ENCODE data around the gene HLA-DMA.

HLA-DMA gene

DNA sequence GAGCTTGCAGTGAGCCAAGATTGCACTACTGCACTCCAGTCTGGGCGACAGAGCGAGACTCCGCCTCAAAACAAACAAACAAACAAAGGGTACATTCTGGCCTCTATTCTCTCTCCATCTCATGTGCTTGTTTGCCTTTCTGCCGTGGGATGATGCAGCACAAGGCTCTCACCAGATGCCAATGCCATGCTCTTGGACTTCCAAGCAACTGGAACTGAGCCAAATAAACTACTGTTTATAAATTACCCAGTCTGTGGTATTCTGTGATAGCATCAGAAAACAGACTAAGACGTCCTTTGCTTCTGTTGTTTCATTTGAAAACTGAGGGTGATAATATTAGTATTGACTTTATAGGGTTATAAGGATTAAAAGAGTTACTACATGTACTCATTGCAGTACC lies 11.9 kb upstream of the HLA-DMA start:
- H3K9ac ChIP-seq (ENCODE audit: low read depth, low read length) = no peak overlapping the region
- peaks cover 4% of the 10 kb centered on the region for H3K36me3 ChIP-seq (ENCODE audit: control insufficient read depth, insufficient read depth, low read length)
- no peak overlapping the region for H3K4me3 ChIP-seq (ENCODE audit: low read depth, low read length)
- H3K4me1 ChIP-seq (ENCODE audit: control insufficient read depth, insufficient read depth, low read length) = peaks cover 6% of the 10 kb centered on the region
- H3K27me3 ChIP-seq (ENCODE audit: control insufficient read depth, insufficient read depth, low read length) = no peaks in the 10 kb centered on the region
- H3K9me3 ChIP-seq (ENCODE audit: control insufficient read depth, insufficient read depth, low read length) = no peaks in the 10 kb centered on the region

DNA sequence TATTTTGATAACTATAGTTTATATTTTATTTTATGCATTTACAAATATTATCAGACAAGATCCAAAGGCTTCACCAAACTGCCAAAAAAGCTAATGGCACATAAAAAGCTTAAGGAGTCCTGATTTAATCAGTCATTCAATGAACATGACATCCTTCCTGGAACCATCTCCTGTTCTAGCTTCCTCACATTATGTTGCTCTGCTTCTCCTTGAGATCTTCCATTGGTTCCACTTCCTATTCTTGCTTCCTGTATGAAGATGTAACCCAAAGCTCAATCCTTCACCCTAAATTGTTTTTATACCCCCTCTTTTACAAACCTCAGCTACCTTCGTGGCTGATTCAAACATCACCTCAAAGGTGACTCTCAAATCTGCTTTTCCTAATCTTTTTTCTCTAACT lies 11.0 kb upstream of the HLA-DMA start:
- no peak overlapping the region for H3K9ac ChIP-seq (ENCODE audit: low read depth, low read length)
- H3K4me1 ChIP-seq (ENCODE audit: control insufficient read depth, insufficient read depth, low read length) = peaks cover 6% of the 10 kb centered on the region
- H3K36me3 ChIP-seq (ENCODE audit: control insufficient read depth, insufficient read depth, low read length) = no peaks in the 10 kb centered on the region
- no peaks in the 10 kb centered on the region for H3K9me3 ChIP-seq (ENCODE audit: control insufficient read depth, insufficient read depth, low read length)
- H3K4me3 ChIP-seq (ENCODE audit: low read depth, low read length) = no peak overlapping the region
- no peaks in the 10 kb centered on the region for H3K27me3 ChIP-seq (ENCODE audit: control insufficient read depth, insufficient read depth, low read length)

DNA sequence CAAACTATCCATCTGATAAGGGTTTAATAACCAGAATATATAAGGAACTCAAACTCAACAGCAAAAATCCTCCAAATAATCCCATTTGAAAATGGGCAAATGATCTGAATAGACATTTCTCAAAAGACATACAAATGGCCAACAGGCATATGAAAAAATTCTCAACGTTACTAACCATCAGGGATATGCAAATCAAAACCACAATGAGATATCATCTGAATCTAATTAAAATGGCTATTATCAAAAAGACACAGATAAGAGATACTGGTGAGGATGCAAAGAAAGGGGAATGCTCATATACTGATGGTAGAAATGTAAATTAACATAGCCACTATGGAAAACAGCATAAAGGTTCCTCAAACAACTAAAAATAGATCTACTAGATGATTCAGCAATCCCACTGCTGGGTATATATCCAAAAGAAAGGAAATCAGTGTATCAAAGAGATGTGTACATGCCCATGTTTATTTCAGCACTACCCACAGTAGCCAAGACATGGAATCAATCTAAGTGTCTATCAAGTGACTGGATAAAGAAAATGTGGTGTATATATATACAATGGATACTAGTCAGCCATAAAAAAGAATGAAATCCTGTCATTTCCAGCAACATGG lies 9.4 kb upstream of the HLA-DMA start:
- Histone ChIP-seq H3K36me3 (ENCODE audit: control insufficient read depth, insufficient read depth, low read length) (no peaks in the 10 kb centered on the region), H3K4me3 (ENCODE audit: low read depth, low read length) (no peak overlapping the region), H3K9ac (ENCODE audit: low read depth, low read length) (no peak overlapping the region), H3K4me1 (ENCODE audit: control insufficient read depth, insufficient read depth, low read length) (peaks cover 6% of the 10 kb centered on the region), H3K9me3 (ENCODE audit: control insufficient read depth, insufficient read depth, low read length) (no peaks in the 10 kb centered on the region), H3K27me3 (ENCODE audit: control insufficient read depth, insufficient read depth, low read length) (no peaks in the 10 kb centered on the region)

DNA sequence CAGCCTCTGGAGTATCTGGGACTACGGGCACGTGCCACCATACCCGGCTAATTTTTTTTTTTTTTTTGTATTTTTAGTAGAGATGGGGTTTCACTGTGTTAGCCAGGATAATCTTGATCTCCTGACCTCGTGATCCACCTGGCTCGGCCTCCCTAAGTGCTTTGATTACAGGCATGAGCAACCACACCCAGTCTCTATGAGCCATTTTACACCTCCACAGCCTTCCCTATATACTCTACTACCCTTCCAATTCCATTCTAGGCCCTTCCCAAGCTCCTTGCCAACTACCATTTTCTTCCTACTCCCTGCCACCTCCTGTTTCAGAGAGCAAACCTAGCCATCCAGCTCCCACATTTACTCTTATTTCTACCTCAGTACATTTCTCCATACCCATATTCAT lies 7.7 kb upstream of the HLA-DMA start:
- Histone ChIP-seq H3K9me3 (ENCODE audit: control insufficient read depth, insufficient read depth, low read length) (no peaks in the 10 kb centered on the region), H3K27me3 (ENCODE audit: control insufficient read depth, insufficient read depth, low read length) (no peaks in the 10 kb centered on the region), H3K4me3 (ENCODE audit: low read depth, low read length) (no peak overlapping the region), H3K36me3 (ENCODE audit: control insufficient read depth, insufficient read depth, low read length) (no peaks in the 10 kb centered on the region), H3K4me1 (ENCODE audit: control insufficient read depth, insufficient read depth, low read length) (no peaks in the 10 kb centered on the region), H3K9ac (ENCODE audit: low read depth, low read length) (no peak overlapping the region)

DNA sequence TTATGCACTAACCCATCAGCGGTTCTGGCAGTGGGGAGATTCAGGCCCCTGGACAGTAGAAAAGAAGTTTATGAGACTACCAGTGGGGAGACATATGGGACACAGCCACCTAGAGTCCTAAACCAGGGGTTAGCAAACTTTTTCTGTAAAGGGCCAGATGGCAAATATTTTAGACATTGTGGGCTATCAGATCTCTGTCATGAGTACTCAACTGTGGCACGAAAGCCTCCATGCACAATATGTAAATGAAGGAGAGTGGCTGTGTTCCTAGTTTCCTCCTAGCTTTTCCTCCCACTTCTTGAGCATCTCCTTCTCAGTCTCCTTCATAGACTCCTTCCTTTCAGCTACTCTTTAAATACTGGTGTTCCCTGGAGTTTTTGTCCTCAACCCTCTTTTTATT lies 3.3 kb upstream of the HLA-DMA start:
- Histone ChIP-seq H3K27me3 (ENCODE audit: control insufficient read depth, insufficient read depth, low read length) (no peaks in the 10 kb centered on the region), H3K9ac (ENCODE audit: low read depth, low read length) (no peak overlapping the region), H3K4me1 (ENCODE audit: control insufficient read depth, insufficient read depth, low read length) (peaks cover 5% of the 10 kb centered on the region), H3K9me3 (ENCODE audit: control insufficient read depth, insufficient read depth, low read length) (no peaks in the 10 kb centered on the region), H3K36me3 (ENCODE audit: control insufficient read depth, insufficient read depth, low read length) (no peaks in the 10 kb centered on the region), H3K4me3 (ENCODE audit: low read depth, low read length) (no peak overlapping the region)

DNA sequence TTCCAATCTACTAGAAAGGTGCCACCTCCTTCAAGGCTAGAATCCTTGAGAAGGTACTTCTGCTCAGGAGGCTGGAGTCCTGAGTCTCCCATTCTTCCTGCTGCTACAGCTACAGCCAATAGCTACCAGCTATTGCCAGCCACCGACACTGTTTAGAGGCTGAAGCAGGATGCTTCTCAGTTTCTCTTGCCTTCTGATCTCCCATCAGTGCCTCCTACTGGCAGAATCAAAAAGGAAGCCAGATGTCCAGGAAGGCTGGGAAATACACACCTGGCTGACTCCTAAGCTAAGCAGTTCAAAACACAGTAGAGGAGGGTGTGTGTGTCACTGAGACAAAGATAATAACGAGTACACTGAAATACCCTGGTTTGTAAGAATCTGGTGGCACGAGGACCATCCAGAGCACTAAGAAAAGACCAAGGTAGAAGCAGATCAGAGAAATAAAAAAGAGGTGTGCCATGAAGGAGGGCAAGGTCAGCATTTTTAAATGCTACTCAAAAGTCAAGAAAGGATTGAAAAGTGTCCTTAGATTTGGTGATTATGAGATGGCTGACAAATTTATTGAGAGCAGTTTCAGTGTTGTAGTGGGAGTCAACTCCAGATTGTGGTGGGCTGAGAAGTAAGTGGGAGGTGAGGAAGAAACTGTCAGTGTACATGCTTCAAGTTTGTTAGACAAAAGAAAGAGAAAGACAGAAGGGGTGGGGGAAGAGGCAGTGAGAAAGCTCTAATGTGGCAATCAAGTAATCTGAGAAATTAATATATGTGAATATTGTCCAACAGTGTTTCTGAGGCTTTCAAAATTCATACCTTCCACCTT lies 2.3 kb upstream of the HLA-DMA start:
- Histone ChIP-seq H3K27me3 (ENCODE audit: control insufficient read depth, insufficient read depth, low read length) (no peaks in the 10 kb centered on the region), H3K9ac (ENCODE audit: low read depth, low read length) (no peak overlapping the region), H3K4me3 (ENCODE audit: low read depth, low read length) (no peak overlapping the region), H3K4me1 (ENCODE audit: control insufficient read depth, insufficient read depth, low read length) (peaks cover 5% of the 10 kb centered on the region), H3K9me3 (ENCODE audit: control insufficient read depth, insufficient read depth, low read length) (no peaks in the 10 kb centered on the region), H3K36me3 (ENCODE audit: control insufficient read depth, insufficient read depth, low read length) (no peaks in the 10 kb centered on the region)

DNA sequence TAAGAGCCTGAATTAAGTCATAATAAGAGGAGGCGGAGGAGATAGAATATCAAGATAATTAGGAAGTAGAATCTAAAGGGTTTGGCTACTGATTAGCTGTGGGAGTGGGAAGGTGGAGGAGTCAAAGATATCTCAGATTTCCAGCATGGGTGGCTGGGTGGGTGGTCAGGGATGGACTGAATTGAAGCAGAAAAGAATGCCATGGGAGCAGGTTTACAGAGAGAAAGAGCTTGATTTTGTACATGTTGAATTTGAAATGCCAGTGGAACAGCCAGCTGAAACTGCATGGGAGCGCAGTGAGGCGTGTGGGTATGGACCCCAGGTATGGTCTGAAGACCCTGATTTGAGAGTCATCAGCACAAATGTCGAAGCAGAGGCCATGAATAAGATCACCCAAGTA lies 1.4 kb upstream of the HLA-DMA start:
- H3K9me3 ChIP-seq (ENCODE audit: control insufficient read depth, insufficient read depth, low read length) = no peaks in the 10 kb centered on the region

DNA sequence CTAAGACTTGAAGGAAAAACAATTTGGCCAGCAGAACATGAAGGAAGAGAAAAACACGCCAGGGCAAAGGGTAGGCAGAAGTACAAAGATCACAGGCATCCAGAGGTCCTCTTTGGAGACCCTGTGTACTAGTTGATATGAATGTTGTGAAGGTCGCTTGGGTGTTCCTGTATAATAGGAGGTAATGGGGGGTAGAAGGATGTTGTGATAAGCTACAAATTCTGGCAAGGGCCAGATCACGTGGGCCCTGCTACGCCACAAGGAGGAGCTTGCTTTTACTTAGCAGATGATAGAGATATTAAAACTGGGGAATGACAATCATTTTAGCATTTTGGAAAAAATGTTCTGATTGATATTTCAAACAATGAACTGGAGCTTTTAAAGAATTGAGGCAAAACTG lies 878 bp upstream of the HLA-DMA start:
- H3K4me1 ChIP-seq (ENCODE audit: control insufficient read depth, insufficient read depth, low read length) = peaks cover 5% of the 10 kb centered on the region
- no peak overlapping the region for H3K4me3 ChIP-seq (ENCODE audit: low read depth, low read length)
- H3K9me3 ChIP-seq (ENCODE audit: control insufficient read depth, insufficient read depth, low read length) = no peaks in the 10 kb centered on the region
- no peaks in the 10 kb centered on the region for H3K27me3 ChIP-seq (ENCODE audit: control insufficient read depth, insufficient read depth, low read length)
- H3K36me3 ChIP-seq (ENCODE audit: control insufficient read depth, insufficient read depth, low read length) = no peaks in the 10 kb centered on the region
- H3K9ac ChIP-seq (ENCODE audit: low read depth, low read length) = no peak overlapping the region

More for the DNA sequence above, 1.4 kb upstream of the HLA-DMA start:
- Histone ChIP-seq H3K4me3 (ENCODE audit: low read depth, low read length) (no peak overlapping the region), H3K4me1 (ENCODE audit: control insufficient read depth, insufficient read depth, low read length) (peaks cover 5% of the 10 kb centered on the region), H3K36me3 (ENCODE audit: control insufficient read depth, insufficient read depth, low read length) (no peaks in the 10 kb centered on the region), H3K27me3 (ENCODE audit: control insufficient read depth, insufficient read depth, low read length) (no peaks in the 10 kb centered on the region), H3K9ac (ENCODE audit: low read depth, low read length) (no peak overlapping the region)

DNA sequence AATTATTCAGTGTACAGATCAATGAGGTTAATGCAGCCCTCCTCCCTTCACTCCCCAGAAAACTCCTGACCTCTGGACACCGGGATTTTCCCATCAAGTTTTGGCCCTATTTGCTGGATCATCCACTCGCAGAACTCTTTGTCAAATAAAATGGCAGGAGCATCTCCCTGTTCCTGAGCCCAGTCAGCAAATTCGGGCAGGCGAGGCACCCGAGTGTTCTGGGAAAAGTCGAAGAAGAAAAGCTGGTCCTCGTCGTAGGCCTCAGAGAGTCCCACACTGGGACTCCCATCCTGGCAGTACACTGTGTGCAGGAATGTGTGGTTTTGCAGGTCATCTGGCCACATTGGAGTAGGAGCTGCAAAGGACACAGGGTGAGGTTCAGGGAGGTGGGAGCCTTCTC lies 2.4 kb downstream of the HLA-DMA start:
- Histone ChIP-seq H3K9ac (ENCODE audit: low read depth, low read length) (no peak overlapping the region), H3K36me3 (ENCODE audit: control insufficient read depth, insufficient read depth, low read length) (no peaks in the 10 kb centered on the region), H3K4me3 (ENCODE audit: low read depth, low read length) (no peak overlapping the region), H3K4me1 (ENCODE audit: control insufficient read depth, insufficient read depth, low read length) (peaks cover 5% of the 10 kb centered on the region), H3K9me3 (ENCODE audit: control insufficient read depth, insufficient read depth, low read length) (no peaks in the 10 kb centered on the region), H3K27me3 (ENCODE audit: control insufficient read depth, insufficient read depth, low read length) (no peaks in the 10 kb centered on the region)

DNA sequence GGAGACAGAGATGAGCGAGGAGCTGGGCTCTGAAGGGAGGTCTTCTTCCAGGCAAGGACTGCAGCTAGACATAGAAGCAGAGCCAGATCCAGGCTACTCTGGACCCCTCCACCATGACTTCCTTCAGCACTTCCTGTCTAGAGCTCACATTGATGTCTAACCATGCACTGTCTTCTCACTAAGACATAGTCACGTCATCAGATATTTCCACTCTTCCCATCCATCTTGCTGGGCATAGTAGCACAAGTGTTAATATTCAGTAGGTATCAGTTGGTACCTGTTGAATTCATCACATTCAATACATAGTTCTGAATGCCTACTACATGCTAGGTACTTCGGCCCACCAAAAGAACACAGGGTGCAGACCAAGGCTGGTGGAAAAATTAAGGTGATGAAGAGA lies 2.9 kb downstream of the HLA-DMA start:
- Histone ChIP-seq H3K9me3 (ENCODE audit: control insufficient read depth, insufficient read depth, low read length) (no peaks in the 10 kb centered on the region), H3K4me3 (ENCODE audit: low read depth, low read length) (no peak overlapping the region), H3K36me3 (ENCODE audit: control insufficient read depth, insufficient read depth, low read length) (no peaks in the 10 kb centered on the region), H3K9ac (ENCODE audit: low read depth, low read length) (no peak overlapping the region), H3K4me1 (ENCODE audit: control insufficient read depth, insufficient read depth, low read length) (peaks cover 5% of the 10 kb centered on the region), H3K27me3 (ENCODE audit: control insufficient read depth, insufficient read depth, low read length) (no peaks in the 10 kb centered on the region)

DNA sequence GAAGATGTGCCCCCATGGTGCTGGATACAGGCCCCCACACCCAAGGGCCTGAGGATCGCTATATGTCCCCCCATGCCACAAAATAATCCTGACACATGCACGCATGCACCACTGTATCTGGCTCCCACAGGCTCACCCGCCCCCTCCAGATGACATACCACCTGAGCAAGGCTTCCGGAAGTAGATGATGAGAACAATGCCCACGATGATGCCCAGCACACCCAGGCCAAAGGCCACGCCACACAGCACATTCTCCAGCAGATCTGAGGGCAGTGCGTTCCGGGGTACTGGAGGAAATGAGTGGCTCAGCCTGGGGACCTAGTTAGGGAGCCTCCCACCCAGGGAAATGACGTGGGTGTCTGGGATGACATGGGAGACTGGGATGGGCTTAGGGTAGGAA lies 3.8 kb downstream of the HLA-DMA start:
- H3K4me1 ChIP-seq (ENCODE audit: control insufficient read depth, insufficient read depth, low read length) = peaks cover 5% of the 10 kb centered on the region
- H3K27me3 ChIP-seq (ENCODE audit: control insufficient read depth, insufficient read depth, low read length) = no peaks in the 10 kb centered on the region
- no peaks in the 10 kb centered on the region for H3K9me3 ChIP-seq (ENCODE audit: control insufficient read depth, insufficient read depth, low read length)
- no peak overlapping the region for H3K4me3 ChIP-seq (ENCODE audit: low read depth, low read length)
- no peak overlapping the region for H3K9ac ChIP-seq (ENCODE audit: low read depth, low read length)
- no peaks in the 10 kb centered on the region for H3K36me3 ChIP-seq (ENCODE audit: control insufficient read depth, insufficient read depth, low read length)
